SK-N-SH (cell line): Measurements from ENCODE around the gene VWA3B. TPM values are rescaled to one million over a fixed set of nuclear protein-coding genes. Genes with fewer than 3 reads are reported as not detected.

Experiments
- CTCF ChIA-PET: fragments of 300-600, 350-600 bp; formaldehyde crosslinking; extraction: SDS; loops from one replicate; lab custom pipeline; 2021; lab: Yijun Ruan, JAX
- POLR2A ChIA-PET: fragments of 350-600 bp; sonication (Branson Sonifier 250); formaldehyde crosslinking; extraction: SDS; loops from one replicate; lab custom pipeline; 2020; ENCODE audit warnings: antibody characterized with exemption, inconsistent platforms; lab: Yijun Ruan, JAX
- DNase-seq: peaks from one replicate; pipeline ENCODE4 v3.0.0; 2012
- H2AFZ ChIP-seq: fragments of 200-600 bp; sonication (generic); 2 replicates; pipeline ENCODE4 v1.8.1; 2016; ENCODE audit warnings: antibody characterized with exemption, mild to moderate bottlenecking, low read depth
- H3F3A ChIP-seq: fragments of 200-600 bp; sonication (generic); replicated peaks from 2 replicates; pipeline ENCODE3; 2016; ENCODE audit warnings: antibody characterized with exemption, mild to moderate bottlenecking; ENCODE audit not compliant: insufficient read depth
- H3K27ac ChIP-seq, 2 experiments: fragments of 200-500 bp in 1 of 2; fragments of 200-600 bp in 1 of 2; sonication (Bioruptor generic) in 1 of 2; sonication (generic), shearing (Covaris generic) in 1 of 2; 2 replicates each; pipeline versions ENCODE4 v1.5.1 to v1.6.1; 2014 to 2016; ENCODE audit warnings: low read depth in 2 of 2, inconsistent platforms in 1 of 2, low read length in 1 of 2, mild to moderate bottlenecking in 1 of 2, mixed read lengths in 1 of 2
- H3K27me3 ChIP-seq: fragments of 200-600 bp; sonication (generic), shearing (Covaris generic); 2 replicates; pipeline ENCODE4 v1.6.1; 2016; ENCODE audit warnings: mixed run types; ENCODE audit not compliant: insufficient read depth
- H3K36me3 ChIP-seq, 2 experiments: fragments of 200-500 bp in 1 of 2; fragments of 200-600 bp in 1 of 2; sonication (Bioruptor generic) in 1 of 2; sonication (generic) in 1 of 2; replicated peaks in 1 of 2; 2 replicates each; pipeline versions ENCODE3 to v1.5.1; 2014 to 2016; ENCODE audit warnings: low read length in 1 of 2, mild to moderate bottlenecking in 1 of 2; ENCODE audit not compliant: insufficient read depth in 2 of 2, control insufficient read depth in 1 of 2
- H3K4me1 ChIP-seq, 2 experiments: fragments of 200-500 bp in 1 of 2; fragments of 200-600 bp in 1 of 2; sonication (Bioruptor generic) in 1 of 2; sonication (generic), shearing (Covaris generic) in 1 of 2; 2 replicates each; pipeline versions ENCODE4 v1.5.1 to v1.6.1; 2014 to 2016; ENCODE audit warnings: low read depth in 1 of 2, low read length in 1 of 2, mixed run types in 1 of 2; ENCODE audit not compliant: insufficient read depth in 2 of 2, control insufficient read depth in 1 of 2
- H3K4me2 ChIP-seq: fragments of 200-600 bp; sonication (generic), shearing (Covaris generic); 2 replicates; pipeline ENCODE4 v1.6.1; 2017; ENCODE audit warnings: mixed run types
- H3K4me3 ChIP-seq, 2 experiments: fragments of 200-500 bp in 1 of 2; fragments of 200-600 bp in 1 of 2; sonication (Bioruptor generic) in 1 of 2; sonication (generic), shearing (Covaris generic) in 1 of 2; 2 replicates each; pipeline versions ENCODE4 v1.5.1 to v1.8.1; 2014 to 2016; ENCODE audit warnings: low read depth in 2 of 2, inconsistent platforms in 1 of 2, low read length in 1 of 2, mild to moderate bottlenecking in 1 of 2, mixed read lengths in 1 of 2, moderate library complexity in 1 of 2
- H3K79me2 ChIP-seq: fragments of 200-600 bp; sonication (generic); 2 replicates; pipeline ENCODE4 v1.8.1; 2017; ENCODE audit warnings: mild to moderate bottlenecking; ENCODE audit not compliant: insufficient read depth
- H3K9ac ChIP-seq: fragments of 200-600 bp; sonication (generic); 2 replicates; pipeline ENCODE4 v1.6.1; 2017; ENCODE audit warnings: mixed run types
- H3K9me2 ChIP-seq: fragments of 200-600 bp; sonication (generic); 2 replicates; pipeline ENCODE4 v1.6.1; 2017; ENCODE audit warnings: mixed run types
- H3K9me3 ChIP-seq: fragments of 200-600 bp; sonication (generic); 2 replicates; pipeline ENCODE4 v1.6.1; 2017; ENCODE audit warnings: mixed run types, mild to moderate bottlenecking, moderate library complexity
- H4K20me1 ChIP-seq: fragments of 200-600 bp; sonication (generic); 2 replicates; pipeline ENCODE4 v1.6.1; 2017; ENCODE audit warnings: mild to moderate bottlenecking, mixed run types; ENCODE audit not compliant: insufficient read depth
- CHD2 ChIP-seq: fragments of 150-350 bp; IDR thresholded peaks from 2 replicates; pipeline ENCODE4 v1.6.1; 2018; ENCODE audit warnings: low read length; ENCODE audit not compliant: partially characterized antibody
- EP300 ChIP-seq, 2 experiments: IDR thresholded peaks; 2 replicates each; pipeline versions ENCODE4 v1.4.0 to v1.6.1; 2012; ENCODE audit warnings: borderline replicate concordance in 1 of 2, low read depth in 1 of 2, low read length in 1 of 2
- FOSL2 ChIP-seq: IDR thresholded peaks from 2 replicates; pipeline ENCODE4 v1.4.0; 2012; ENCODE audit warnings: low read depth, mild to moderate bottlenecking, moderate library complexity, borderline replicate concordance
- FOXJ3 ChIP-seq: sonication (generic); formaldehyde crosslinking; IDR thresholded peaks from 2 replicates; pipeline ENCODE4 v1.5.1; 2020; ENCODE audit warnings: mild to moderate bottlenecking, missing genetic modification reagents
- GABPA ChIP-seq: IDR thresholded peaks from 2 replicates; pipeline ENCODE4 v1.4.0; 2012; ENCODE audit warnings: low read depth, mild to moderate bottlenecking
- JUND ChIP-seq: IDR thresholded peaks from 2 replicates; pipeline ENCODE4 v1.4.0; 2012
- NRF1 ChIP-seq: IDR thresholded peaks from 2 replicates; pipeline ENCODE4 v1.6.1; 2012; ENCODE audit warnings: low read depth, mild to moderate bottlenecking, low read length
- RXRA ChIP-seq: IDR thresholded peaks from 2 replicates; pipeline ENCODE4 v1.4.0; 2012; ENCODE audit warnings: low read depth, mild to moderate bottlenecking, borderline replicate concordance
- SMC3 ChIP-seq: IDR thresholded peaks from 2 replicates; pipeline ENCODE4 v1.6.1; 2012; ENCODE audit warnings: low read depth, low read length, improper control_type of control experiment
- YY1 ChIP-seq: IDR thresholded peaks from 2 replicates; pipeline ENCODE4 v1.4.0; 2012; ENCODE audit warnings: low read depth, mild to moderate bottlenecking
- WGBS: methylation state at CpG from one replicate; pipeline ENCODE4 v1.1.6; 2017; ENCODE audit warnings: low lambda C conversion rate; 5-methylcytosine and 5-hydroxymethylcytosine counted together
- polyA plus RNA-seq, 3 experiments: library from polyadenylated mRNA; depleted of rRNA; stranded (reverse); fragments of >200 nt; gene quantifications; 2 replicates each; pipeline ENCODE4 v1.2.3, GENCODE V29; 2012
- TF ChIP-seq, protein P1 (sequence below): fragments of 150-350 bp; IDR thresholded peaks from 2 replicates; pipeline ENCODE4 v1.6.1; 2016; ENCODE audit warnings: mild to moderate bottlenecking, low read depth, low read length
- TF ChIP-seq, protein P2 (sequence below): IDR thresholded peaks from 2 replicates; pipeline ENCODE4 v1.4.0; 2012; ENCODE audit warnings: low read depth, borderline replicate concordance
- TF ChIP-seq, protein P3 (sequence below): IDR thresholded peaks from 2 replicates; pipeline ENCODE4; 2012
- TF ChIP-seq, protein P4 (sequence below): fragments of 150-350 bp; IDR thresholded peaks from 2 replicates; pipeline ENCODE4 v1.6.1; 2017; ENCODE audit warnings: antibody characterized with exemption, low read length, low read depth, borderline replicate concordance
- TF ChIP-seq, protein P5 (sequence below): fragments of 200-600 bp; sonication (generic); IDR thresholded peaks from 2 replicates; pipeline ENCODE4 v1.6.1; 2017; ENCODE audit warnings: antibody characterized with exemption, mild to moderate bottlenecking, moderate library complexity
- TF ChIP-seq, protein P6 (sequence below): IDR thresholded peaks from 2 replicates; pipeline ENCODE4 v1.6.1; 2012; ENCODE audit warnings: mild to moderate bottlenecking, low read depth, low read length, moderate library complexity

Gene VWA3B
- polyA plus RNA-seq, 1 of the 3 experiments (the other 2 are of a cell fraction) = not detected

DNA sequence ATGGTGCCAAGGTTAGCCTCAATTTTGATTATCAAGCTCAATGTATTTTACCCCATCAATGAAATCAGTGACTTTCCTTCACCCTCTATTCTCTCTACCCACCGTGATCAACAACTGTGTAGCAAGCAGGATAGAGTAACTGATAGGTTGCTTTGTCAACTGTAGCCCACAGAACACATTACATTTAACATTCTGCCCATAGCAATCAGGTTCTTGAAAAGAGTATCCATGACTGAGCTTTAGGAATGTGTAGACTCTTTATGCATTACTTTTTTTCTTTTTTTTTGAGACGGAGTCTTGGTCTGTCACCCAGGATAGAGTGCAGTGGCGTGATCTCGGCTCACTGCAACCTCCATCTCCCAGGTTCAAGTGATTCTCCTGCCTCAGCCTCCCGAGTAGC lies 19.8 kb upstream of the VWA3B start:
- H3F3A ChIP-seq = no peaks in the 10 kb centered on the region
- no peak overlapping the region for H2AFZ ChIP-seq
- H3K27me3 ChIP-seq = no peaks in the 10 kb centered on the region
- H3K9ac ChIP-seq = no peak overlapping the region
- DNase-seq = no peak
- ChIA-PET POLR2A (no interaction called here), CTCF (no interaction called here)
- H3K36me3 ChIP-seq = no peaks in the 10 kb centered on the region
- H3K9me3 ChIP-seq = no peaks in the 10 kb centered on the region
- H3K4me3 ChIP-seq = no peak overlapping the region
- no peak overlapping the region for H3K4me2 ChIP-seq
- no peaks in the 10 kb centered on the region for H3K9me2 ChIP-seq
- no peak for TF ChIP-seq FOXJ3 (CRISPR knock-in tag)
- TF ChIP-seq, protein P1, sequence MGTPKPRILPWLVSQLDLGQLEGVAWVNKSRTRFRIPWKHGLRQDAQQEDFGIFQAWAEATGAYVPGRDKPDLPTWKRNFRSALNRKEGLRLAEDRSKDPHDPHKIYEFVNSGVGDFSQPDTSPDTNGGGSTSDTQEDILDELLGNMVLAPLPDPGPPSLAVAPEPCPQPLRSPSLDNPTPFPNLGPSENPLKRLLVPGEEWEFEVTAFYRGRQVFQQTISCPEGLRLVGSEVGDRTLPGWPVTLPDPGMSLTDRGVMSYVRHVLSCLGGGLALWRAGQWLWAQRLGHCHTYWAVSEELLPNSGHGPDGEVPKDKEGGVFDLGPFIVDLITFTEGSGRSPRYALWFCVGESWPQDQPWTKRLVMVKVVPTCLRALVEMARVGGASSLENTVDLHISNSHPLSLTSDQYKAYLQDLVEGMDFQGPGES = no peak
- no peaks in the 10 kb centered on the region for H3K79me2 ChIP-seq
- H3K4me1 ChIP-seq = no peaks in the 10 kb centered on the region
- H3K27ac ChIP-seq = no peak overlapping the region
- WGBS = 54% methylated on average over 5 of the region's 5 CpGs
- no peaks in the 10 kb centered on the region for H4K20me1 ChIP-seq

DNA sequence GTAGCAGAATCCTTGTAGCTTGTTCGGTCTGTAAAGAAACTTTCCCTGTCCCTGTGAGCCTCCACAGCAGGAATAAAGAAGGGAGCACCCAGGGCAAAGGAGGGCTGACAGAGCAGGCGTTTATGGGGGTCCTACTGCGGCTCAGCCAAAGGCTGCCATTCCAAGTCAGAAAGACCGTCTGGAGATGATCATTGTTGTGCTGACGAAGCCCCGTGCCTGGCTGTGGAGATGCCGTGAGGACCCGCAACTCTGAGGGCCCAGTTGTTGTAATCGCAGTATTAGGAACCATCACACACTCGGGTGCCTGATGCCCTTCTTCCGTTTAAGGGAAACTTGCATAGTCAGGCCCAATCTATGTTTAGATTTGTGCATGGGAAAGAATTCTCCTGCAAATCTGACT lies 16.9 kb upstream of the VWA3B start:
- Histone ChIP-seq H3K4me2 (no peak overlapping the region), H2AFZ (no peak overlapping the region), H3F3A (no peaks in the 10 kb centered on the region), H4K20me1 (no peaks in the 10 kb centered on the region), H3K4me3 (no peak overlapping the region), H3K36me3 (no peaks in the 10 kb centered on the region), H3K9ac (no peak overlapping the region), H3K4me1 (no peaks in the 10 kb centered on the region), H3K9me2 (no peaks in the 10 kb centered on the region), H3K27ac (no peak overlapping the region), H3K9me3 (no peaks in the 10 kb centered on the region), H3K27me3 (no peaks in the 10 kb centered on the region), H3K79me2 (no peaks in the 10 kb centered on the region)
- ChIA-PET POLR2A (no interaction called here), CTCF (interaction anchor here (0.6 kb wide), 1 partner anchor 201 kb away, joined by 3 read pairs; no protein-coding TSS in a partner anchor)
- DNase-seq = no peak
- 54% methylated on average over 10 of the region's 11 CpGs for WGBS
- no peak for TF ChIP-seq CHD2
- no peak for TF ChIP-seq NRF1
- TF ChIP-seq, protein P2, sequence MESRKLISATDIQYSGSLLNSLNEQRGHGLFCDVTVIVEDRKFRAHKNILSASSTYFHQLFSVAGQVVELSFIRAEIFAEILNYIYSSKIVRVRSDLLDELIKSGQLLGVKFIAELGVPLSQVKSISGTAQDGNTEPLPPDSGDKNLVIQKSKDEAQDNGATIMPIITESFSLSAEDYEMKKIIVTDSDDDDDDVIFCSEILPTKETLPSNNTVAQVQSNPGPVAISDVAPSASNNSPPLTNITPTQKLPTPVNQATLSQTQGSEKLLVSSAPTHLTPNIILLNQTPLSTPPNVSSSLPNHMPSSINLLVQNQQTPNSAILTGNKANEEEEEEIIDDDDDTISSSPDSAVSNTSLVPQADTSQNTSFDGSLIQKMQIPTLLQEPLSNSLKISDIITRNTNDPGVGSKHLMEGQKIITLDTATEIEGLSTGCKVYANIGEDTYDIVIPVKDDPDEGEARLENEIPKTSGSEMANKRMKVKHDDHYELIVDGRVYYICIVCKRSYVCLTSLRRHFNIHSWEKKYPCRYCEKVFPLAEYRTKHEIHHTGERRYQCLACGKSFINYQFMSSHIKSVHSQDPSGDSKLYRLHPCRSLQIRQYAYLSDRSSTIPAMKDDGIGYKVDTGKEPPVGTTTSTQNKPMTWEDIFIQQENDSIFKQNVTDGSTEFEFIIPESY = no peak
- no peak for TF ChIP-seq EP300 (IDR thresholded peaks at IDR 0.05; ENCODE audit: borderline replicate concordance in 1 of 2, low read depth in 1 of 2, low read length in 1 of 2)
- TF ChIP-seq SMC3 = no peak
- TF ChIP-seq FOSL2 = no peak
- TF ChIP-seq, protein P3, sequence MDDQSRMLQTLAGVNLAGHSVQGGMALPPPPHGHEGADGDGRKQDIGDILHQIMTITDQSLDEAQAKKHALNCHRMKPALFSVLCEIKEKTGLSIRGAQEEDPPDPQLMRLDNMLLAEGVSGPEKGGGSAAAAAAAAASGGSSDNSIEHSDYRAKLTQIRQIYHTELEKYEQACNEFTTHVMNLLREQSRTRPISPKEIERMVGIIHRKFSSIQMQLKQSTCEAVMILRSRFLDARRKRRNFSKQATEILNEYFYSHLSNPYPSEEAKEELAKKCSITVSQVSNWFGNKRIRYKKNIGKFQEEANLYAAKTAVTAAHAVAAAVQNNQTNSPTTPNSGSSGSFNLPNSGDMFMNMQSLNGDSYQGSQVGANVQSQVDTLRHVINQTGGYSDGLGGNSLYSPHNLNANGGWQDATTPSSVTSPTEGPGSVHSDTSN = no peak
- no peak for TF ChIP-seq JUND
- no peak for TF ChIP-seq GABPA
- no peak for TF ChIP-seq YY1
- TF ChIP-seq, protein P4, sequence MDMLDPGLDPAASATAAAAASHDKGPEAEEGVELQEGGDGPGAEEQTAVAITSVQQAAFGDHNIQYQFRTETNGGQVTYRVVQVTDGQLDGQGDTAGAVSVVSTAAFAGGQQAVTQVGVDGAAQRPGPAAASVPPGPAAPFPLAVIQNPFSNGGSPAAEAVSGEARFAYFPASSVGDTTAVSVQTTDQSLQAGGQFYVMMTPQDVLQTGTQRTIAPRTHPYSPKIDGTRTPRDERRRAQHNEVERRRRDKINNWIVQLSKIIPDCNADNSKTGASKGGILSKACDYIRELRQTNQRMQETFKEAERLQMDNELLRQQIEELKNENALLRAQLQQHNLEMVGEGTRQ = no peak
- TF ChIP-seq, protein P5, sequence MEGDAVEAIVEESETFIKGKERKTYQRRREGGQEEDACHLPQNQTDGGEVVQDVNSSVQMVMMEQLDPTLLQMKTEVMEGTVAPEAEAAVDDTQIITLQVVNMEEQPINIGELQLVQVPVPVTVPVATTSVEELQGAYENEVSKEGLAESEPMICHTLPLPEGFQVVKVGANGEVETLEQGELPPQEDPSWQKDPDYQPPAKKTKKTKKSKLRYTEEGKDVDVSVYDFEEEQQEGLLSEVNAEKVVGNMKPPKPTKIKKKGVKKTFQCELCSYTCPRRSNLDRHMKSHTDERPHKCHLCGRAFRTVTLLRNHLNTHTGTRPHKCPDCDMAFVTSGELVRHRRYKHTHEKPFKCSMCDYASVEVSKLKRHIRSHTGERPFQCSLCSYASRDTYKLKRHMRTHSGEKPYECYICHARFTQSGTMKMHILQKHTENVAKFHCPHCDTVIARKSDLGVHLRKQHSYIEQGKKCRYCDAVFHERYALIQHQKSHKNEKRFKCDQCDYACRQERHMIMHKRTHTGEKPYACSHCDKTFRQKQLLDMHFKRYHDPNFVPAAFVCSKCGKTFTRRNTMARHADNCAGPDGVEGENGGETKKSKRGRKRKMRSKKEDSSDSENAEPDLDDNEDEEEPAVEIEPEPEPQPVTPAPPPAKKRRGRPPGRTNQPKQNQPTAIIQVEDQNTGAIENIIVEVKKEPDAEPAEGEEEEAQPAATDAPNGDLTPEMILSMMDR = no peak
- TF ChIP-seq, protein P6, sequence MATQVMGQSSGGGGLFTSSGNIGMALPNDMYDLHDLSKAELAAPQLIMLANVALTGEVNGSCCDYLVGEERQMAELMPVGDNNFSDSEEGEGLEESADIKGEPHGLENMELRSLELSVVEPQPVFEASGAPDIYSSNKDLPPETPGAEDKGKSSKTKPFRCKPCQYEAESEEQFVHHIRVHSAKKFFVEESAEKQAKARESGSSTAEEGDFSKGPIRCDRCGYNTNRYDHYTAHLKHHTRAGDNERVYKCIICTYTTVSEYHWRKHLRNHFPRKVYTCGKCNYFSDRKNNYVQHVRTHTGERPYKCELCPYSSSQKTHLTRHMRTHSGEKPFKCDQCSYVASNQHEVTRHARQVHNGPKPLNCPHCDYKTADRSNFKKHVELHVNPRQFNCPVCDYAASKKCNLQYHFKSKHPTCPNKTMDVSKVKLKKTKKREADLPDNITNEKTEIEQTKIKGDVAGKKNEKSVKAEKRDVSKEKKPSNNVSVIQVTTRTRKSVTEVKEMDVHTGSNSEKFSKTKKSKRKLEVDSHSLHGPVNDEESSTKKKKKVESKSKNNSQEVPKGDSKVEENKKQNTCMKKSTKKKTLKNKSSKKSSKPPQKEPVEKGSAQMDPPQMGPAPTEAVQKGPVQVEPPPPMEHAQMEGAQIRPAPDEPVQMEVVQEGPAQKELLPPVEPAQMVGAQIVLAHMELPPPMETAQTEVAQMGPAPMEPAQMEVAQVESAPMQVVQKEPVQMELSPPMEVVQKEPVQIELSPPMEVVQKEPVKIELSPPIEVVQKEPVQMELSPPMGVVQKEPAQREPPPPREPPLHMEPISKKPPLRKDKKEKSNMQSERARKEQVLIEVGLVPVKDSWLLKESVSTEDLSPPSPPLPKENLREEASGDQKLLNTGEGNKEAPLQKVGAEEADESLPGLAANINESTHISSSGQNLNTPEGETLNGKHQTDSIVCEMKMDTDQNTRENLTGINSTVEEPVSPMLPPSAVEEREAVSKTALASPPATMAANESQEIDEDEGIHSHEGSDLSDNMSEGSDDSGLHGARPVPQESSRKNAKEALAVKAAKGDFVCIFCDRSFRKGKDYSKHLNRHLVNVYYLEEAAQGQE = no peak
- TF ChIP-seq RXRA = no peak
